H1 (cell line): ENCODE measurements around the gene AP1S3. TPM values are rescaled to one million over a fixed set of nuclear protein-coding genes. Genes with fewer than 3 reads are reported as not detected.

Experiments
- CTCF ChIA-PET: fragments of 300-600 bp; sonication (Branson Sonifier 250); formaldehyde crosslinking; loops from one replicate; lab custom pipeline; 2021; ENCODE audit not compliant: partially characterized antibody; lab: Charles Lee
- POLR2A ChIA-PET: fragments of 300-600 bp; sonication (Branson Sonifier 250); formaldehyde crosslinking; loops from one replicate; lab custom pipeline; 2021; ENCODE audit warnings: inconsistent platforms; ENCODE audit not compliant: partially characterized antibody; lab: Charles Lee
- DNase-seq, 2 experiments: peaks; one replicate each; pipeline versions ENCODE4 v3.0.0 to v3.0.0-alpha.2; 2010 to 2022; ENCODE audit warnings: low spot score in 2 of 2, low read depth in 1 of 2, mixed read lengths in 1 of 2
- FAIRE-seq: peaks from 2 replicates; lab custom pipeline; 2011; peaks lifted over from hg19 to GRCh38; lab: Jason Lieb, UNC
- H2AFZ ChIP-seq: 2 replicates; pipeline ENCODE4 v1.8.1; 2012; ENCODE audit warnings: low read length, inconsistent platforms
- H2AK5ac ChIP-seq: 2 replicates; pipeline ENCODE4 v1.6.1; 2013; ENCODE audit warnings: low read depth, low read length
- H2BK120ac ChIP-seq: replicated peaks from 2 replicates; pipeline ENCODE3; 2013; ENCODE audit warnings: low read depth, low read length, inconsistent platforms
- H2BK12ac ChIP-seq: 2 replicates; pipeline ENCODE4 v1.6.1; 2013; ENCODE audit warnings: low read depth, low read length
- H2BK15ac ChIP-seq: 2 replicates; pipeline ENCODE4 v1.6.1; 2013; ENCODE audit warnings: low read length
- H2BK20ac ChIP-seq: 2 replicates; pipeline ENCODE4 v1.6.1; 2013; ENCODE audit warnings: low read length
- H2BK5ac ChIP-seq: 2 replicates; pipeline ENCODE4 v1.6.1; 2013; ENCODE audit warnings: low read depth, low read length
- H3K14ac ChIP-seq: 2 replicates; pipeline ENCODE4 v1.6.1; 2013; ENCODE audit warnings: inconsistent platforms; ENCODE audit not compliant: insufficient read length
- H3K18ac ChIP-seq: 2 replicates; pipeline ENCODE4 v1.6.1; 2013; ENCODE audit warnings: low read length; ENCODE audit errors: extremely low read depth
- H3K23ac ChIP-seq: 2 replicates; pipeline ENCODE4 v1.6.1; 2013; ENCODE audit warnings: inconsistent platforms; ENCODE audit not compliant: insufficient read length
- H3K23me2 ChIP-seq: 2 replicates; pipeline ENCODE4 v1.6.1; 2013; ENCODE audit warnings: low read depth, low read length
- H3K27ac ChIP-seq: 2 replicates; pipeline ENCODE4 v1.6.1; 2011; ENCODE audit warnings: low read depth, low read length, inconsistent platforms
- H3K27me3 ChIP-seq, 4 experiments: replicated peaks in 1 of 4; 1 replicate in 1 of 4; 2 replicates in 3 of 4; pipeline versions ENCODE4 v1.6.1 to v1.8.1; 2011 to 2013; ENCODE audit warnings: low read length in 3 of 4, mild to moderate bottlenecking in 3 of 4, inconsistent platforms in 2 of 4, mixed read lengths in 2 of 4, moderate library complexity in 1 of 4; ENCODE audit not compliant: control insufficient read depth in 3 of 4, insufficient read depth in 3 of 4; ENCODE audit errors: extremely low read depth in 1 of 4
- H3K36me3 ChIP-seq, 4 experiments: 2 replicates each; pipeline versions ENCODE4 v1.6.1 to v1.8.1; 2011 to 2013; ENCODE audit warnings: mild to moderate bottlenecking in 4 of 4, low read length in 3 of 4, moderate library complexity in 2 of 4, control low read depth in 1 of 4, inconsistent platforms in 1 of 4; ENCODE audit not compliant: insufficient read depth in 4 of 4, control insufficient read depth in 2 of 4
- H3K4ac ChIP-seq: replicated peaks from 2 replicates; pipeline ENCODE3; 2013; ENCODE audit warnings: low read length, low read depth, mixed read lengths, inconsistent platforms; ENCODE audit not compliant: insufficient read length
- H3K4me1 ChIP-seq, 4 experiments: replicated peaks in 1 of 4; 1 replicate in 1 of 4; 2 replicates in 3 of 4; pipeline versions ENCODE4 v1.6.1 to v1.8.1; 2011 to 2013; ENCODE audit warnings: low read length in 3 of 4, inconsistent platforms in 2 of 4, mixed read lengths in 1 of 4; ENCODE audit not compliant: insufficient read depth in 4 of 4, control insufficient read depth in 3 of 4
- H3K4me2 ChIP-seq, 2 experiments: 2 replicates each; pipeline versions ENCODE4 v1.6.1 to v1.8.1; 2011 to 2013; ENCODE audit warnings: low read depth in 2 of 2, low read length in 2 of 2, control low read depth in 1 of 2, inconsistent platforms in 1 of 2, mild to moderate bottlenecking in 1 of 2; ENCODE audit not compliant: insufficient read depth in 1 of 2
- H3K4me3 ChIP-seq, 4 experiments: fragments of 200-600, 300-600 bp in 1 of 4; sonication (generic), shearing (Covaris generic), sonication (Bioruptor Twin) in 1 of 4; 2 replicates each; pipeline versions ENCODE4 v1.5.1 to v1.8.1; 2011 to 2016; ENCODE audit warnings: low read length in 4 of 4, low read depth in 3 of 4, control low read depth in 2 of 4, inconsistent platforms in 2 of 4, mild to moderate bottlenecking in 2 of 4, mixed read lengths in 1 of 4, moderate library complexity in 1 of 4; ENCODE audit not compliant: insufficient read depth in 2 of 4; ENCODE audit errors: extremely low read depth in 1 of 4
- H3K56ac ChIP-seq: replicated peaks from 2 replicates; pipeline ENCODE3; 2013; ENCODE audit warnings: low read depth, mild to moderate bottlenecking, mixed read lengths, low read length, inconsistent platforms; ENCODE audit not compliant: insufficient read length
- H3K79me1 ChIP-seq: 2 replicates; pipeline ENCODE4 v1.6.1; 2013; ENCODE audit warnings: low read depth, low read length, control low read depth
- H3K79me2 ChIP-seq, 2 experiments: 2 replicates each; pipeline versions ENCODE4 v1.6.1 to v1.8.1; 2012 to 2013; ENCODE audit warnings: low read length in 2 of 2, mild to moderate bottlenecking in 2 of 2, inconsistent platforms in 1 of 2; ENCODE audit not compliant: insufficient read depth in 2 of 2, control insufficient read depth in 1 of 2
- H3K9ac ChIP-seq, 4 experiments: replicated peaks in 1 of 4; 1 replicate in 1 of 4; 2 replicates in 3 of 4; pipeline versions ENCODE4 v1.6.1 to v1.8.1; 2011 to 2013; ENCODE audit warnings: low read depth in 3 of 4, low read length in 3 of 4, control low read depth in 2 of 4, mild to moderate bottlenecking in 2 of 4, moderate library complexity in 2 of 4, inconsistent platforms in 1 of 4; ENCODE audit errors: extremely low read depth in 1 of 4
- H3K9me3 ChIP-seq, 2 experiments: 2 replicates each; pipeline versions ENCODE4 v1.6.1 to v1.8.1; 2012 to 2013; ENCODE audit warnings: mild to moderate bottlenecking in 2 of 2, moderate library complexity in 2 of 2, control low read depth in 1 of 2, inconsistent platforms in 1 of 2, low read depth in 1 of 2, low read length in 1 of 2, mixed read lengths in 1 of 2; ENCODE audit not compliant: insufficient read depth in 2 of 2
- H4K20me1 ChIP-seq, 2 experiments: replicated peaks in 1 of 2; 2 replicates each; pipeline versions ENCODE3 to v1.8.1; 2011 to 2013; ENCODE audit warnings: inconsistent platforms in 2 of 2, low read length in 2 of 2, mild to moderate bottlenecking in 1 of 2; ENCODE audit not compliant: insufficient read depth in 2 of 2, control insufficient read depth in 1 of 2
- H4K5ac ChIP-seq: 2 replicates; pipeline ENCODE4 v1.6.1; 2013; ENCODE audit warnings: low read length, low read depth, mixed read lengths, inconsistent platforms; ENCODE audit not compliant: insufficient read length
- H4K8ac ChIP-seq: 2 replicates; pipeline ENCODE4 v1.8.0; 2013; ENCODE audit warnings: mild to moderate bottlenecking, moderate library complexity, low read length, inconsistent platforms; ENCODE audit not compliant: insufficient read depth; ENCODE audit errors: extremely low read depth
- H4K91ac ChIP-seq: replicated peaks from 2 replicates; pipeline ENCODE3; 2013; ENCODE audit warnings: low read length, mixed read lengths, inconsistent platforms; ENCODE audit not compliant: insufficient read length
- ASH2L ChIP-seq: fragments of 200-600, 300-600 bp; sonication (generic); IDR thresholded peaks from one replicate; pipeline ENCODE4 v1.7.1; 2017; ENCODE audit warnings: low read length
- BCL11A ChIP-seq, 2 experiments: IDR thresholded peaks; one replicate each; pipeline ENCODE4 v1.6.1; 2011; ENCODE audit warnings: low read depth in 2 of 2, low read length in 2 of 2, mild to moderate bottlenecking in 2 of 2
- BRCA1 ChIP-seq: IDR thresholded peaks from 2 replicates; pipeline ENCODE4 v1.6.1; 2012; ENCODE audit warnings: low read depth, low read length, improper control_type of control experiment
- JUN ChIP-seq: IDR thresholded peaks from 2 replicates; pipeline ENCODE4 v1.6.1; 2011; ENCODE audit warnings: low read depth, mild to moderate bottlenecking, improper control_type of control experiment, low read length
- JUND ChIP-seq: IDR thresholded peaks from 2 replicates; pipeline ENCODE4 v1.6.1; 2011; ENCODE audit warnings: mild to moderate bottlenecking, improper control_type of control experiment, low read length
- KDM1A ChIP-seq: fragments of 200-600, 300-600 bp; sonication (generic); IDR thresholded peaks from 2 replicates; pipeline ENCODE4 v1.7.1; 2016; ENCODE audit warnings: mild to moderate bottlenecking, low read length, borderline replicate concordance
- MAFK ChIP-seq: IDR thresholded peaks from 2 replicates; pipeline ENCODE4 v1.6.1; 2012; ENCODE audit warnings: low read depth, mild to moderate bottlenecking, improper control_type of control experiment, low read length
- SAP30 ChIP-seq: fragments of 300-600 bp; sonication (generic); IDR thresholded peaks from 2 replicates; pipeline ENCODE4 v1.7.1; 2012; ENCODE audit warnings: low read length, moderate library complexity, mild to moderate bottlenecking, inconsistent platforms; ENCODE audit not compliant: insufficient read depth, insufficient replicate concordance
- SIRT6 ChIP-seq: IDR thresholded peaks from one replicate; pipeline ENCODE4 v1.7.1; 2012; ENCODE audit warnings: low read length, inconsistent platforms
- SIX5 ChIP-seq: IDR thresholded peaks from 2 replicates; pipeline ENCODE4 v1.6.1; 2011; ENCODE audit warnings: mild to moderate bottlenecking, low read depth, low read length
- SP2 ChIP-seq: IDR thresholded peaks from 2 replicates; pipeline ENCODE4 v1.6.1; 2012; ENCODE audit warnings: mild to moderate bottlenecking, low read length, inconsistent platforms
- SUZ12 ChIP-seq: fragments of 200-600 bp; sonication (generic); IDR thresholded peaks from 2 replicates; pipeline ENCODE4 v1.6.1; 2012; ENCODE audit warnings: mild to moderate bottlenecking, inconsistent platforms, low read length, moderate library complexity, mixed read lengths
- TAF1 ChIP-seq: IDR thresholded peaks from 2 replicates; pipeline ENCODE4 v1.6.1; 2011; ENCODE audit warnings: mild to moderate bottlenecking, low read depth, low read length
- USF2 ChIP-seq: IDR thresholded peaks from 2 replicates; pipeline ENCODE4 v1.6.1; 2011; ENCODE audit warnings: low read length, improper control_type of control experiment
- WGBS, 2 experiments: shearing (Covaris generic) in 1 of 2; methylation state at CpG; one replicate each; pipeline versions ENCODE4 v1.1.6 to v1.1.7; 2013 to 2015; ENCODE audit warnings: low lambda C conversion rate in 2 of 2, mixed read lengths in 2 of 2, inconsistent platforms in 1 of 2, low coverage in 1 of 2, missing lambda C conversion rate in 1 of 2; ENCODE audit not compliant: insufficient replicate concordance in 2 of 2, insufficient coverage in 1 of 2, insufficient read length in 1 of 2; ENCODE audit errors: extremely low coverage in 1 of 2, missing lambda C conversion rate in 1 of 2; 5-methylcytosine and 5-hydroxymethylcytosine counted together
- polyA plus RNA-seq, 7 experiments: library from polyadenylated mRNA; depleted of rRNA in 3 of 7; stranded (reverse) in 5 of 7; unstranded in 2 of 7; fragments of >200 nt in 5 of 7; fragments of 200-250 nt in 2 of 7; gene quantifications; 1 replicate in 5 of 7; 2 replicates in 1 of 7; 4 replicates in 1 of 7; pipeline versions ENCODE4 v1.2.1 to v1.2.3, GENCODE V29; 2011 to 2013; ENCODE audit warnings: missing spikeins in 2 of 7, mixed read lengths in 2 of 7
- total RNA-seq: library from RNA; stranded (reverse); fragmentation: NEBNext Ultra II Directional; extraction: Animal tissue kit (Norgen Biotek cat#: 25700); gene quantifications from 2 replicates; pipeline ENCODE4 v1.2.1, GENCODE V29; 2021

The AP1S3 gene
- total and polyA plus RNA-seq, 2 of the 8 experiments (the other 6 are each of a cell fraction or from before 2014, with no cell fraction given): 3.9 to 20.2 TPM

- 87% methylated on average over 1 of the region's 1 CpG; no CpG with 5 or more reads in 1 of the 2 experiments for WGBS, 2 experiments
- no peaks in the 10 kb centered on the region for H3K79me2 ChIP-seq
- no peak overlapping the region for H3K56ac ChIP-seq
- no peaks in the 10 kb centered on the region for H3K79me1 ChIP-seq
- no peaks in the 10 kb centered on the region for H3K23me2 ChIP-seq
- H4K5ac ChIP-seq: no peak overlapping the region
- no peak overlapping the region for H4K91ac ChIP-seq
- DNase-seq (no peak), FAIRE-seq (no peak)
- no peaks in the 10 kb centered on the region for H3K27me3 ChIP-seq
- H3K14ac ChIP-seq: no peak overlapping the region
- H3K4me2 ChIP-seq: no peak overlapping the region
- H2BK15ac ChIP-seq: no peak overlapping the region
- no peak overlapping the region for H2AK5ac ChIP-seq
- H2AFZ ChIP-seq: no peak overlapping the region
- TF ChIP-seq BRCA1 (no peak), SUZ12 (no peak), USF2 (no peak), JUND (no peak), ASH2L (no peak), SAP30 (no peak), TAF1 (no peak), SIX5 (no peak), JUN (no peak), KDM1A (no peak), BCL11A (IDR thresholded peaks at IDR 0.05; ENCODE audit: low read depth in 2 of 2, low read length in 2 of 2) (no peak), MAFK (no peak), SP2 (no peak), SIRT6 (no peak)
- no peak overlapping the region for H3K9ac ChIP-seq
- H4K20me1 ChIP-seq: no peaks in the 10 kb centered on the region
- H2BK20ac ChIP-seq: no peak overlapping the region
- H3K27ac ChIP-seq: no peak overlapping the region
- H3K4me1 ChIP-seq: no peaks in the 10 kb centered on the region
- no peak overlapping the region for H3K4ac ChIP-seq
- no peak overlapping the region for H4K8ac ChIP-seq
- H3K18ac ChIP-seq: no peak overlapping the region
- H3K23ac ChIP-seq: no peak overlapping the region
- H2BK120ac ChIP-seq: no peak overlapping the region
- no peak overlapping the region for H2BK12ac ChIP-seq
- H3K36me3 ChIP-seq: no peaks in the 10 kb centered on the region
- H3K4me3 ChIP-seq: no peak overlapping the region
- H2BK5ac ChIP-seq: no peak overlapping the region
- H3K9me3 ChIP-seq: no peaks in the 10 kb centered on the region
- ChIA-PET POLR2A (no interaction called here), CTCF (interaction anchor here (1.0 to 8.3 kb wide), 6 partner anchors 12 to 95 kb away, joined by 3 to 78 read pairs (median 8); no protein-coding TSS in a partner anchor)
These were observed 72.6 kb downstream of the AP1S3 start for GRCh38 chr2:223764796-223765195.
